DND-41 (cell line): ENCODE data around the gene PWWP2B.

Source experiments
- ATAC-seq: fragments of 200-7000 bp; cut with Tn5 transposase; 3 replicates; pipeline ENCODE4 v1.9.1; 2021; ENCODE audit warnings: low read depth; ENCODE audit not compliant: insufficient read depth
- DNase-seq: peaks from one replicate; pipeline ENCODE4 v3.0.0-alpha.2; 2020
- H2AFZ ChIP-seq: 2 replicates; pipeline ENCODE4 v1.6.0; 2012; ENCODE audit warnings: low read depth, low read length
- H3K27ac ChIP-seq: 2 replicates; pipeline ENCODE4 v1.5.1; 2012; ENCODE audit warnings: low read length, inconsistent platforms
- H3K27me3 ChIP-seq: fragments of 200-600 bp; sonication (generic); 2 replicates; pipeline ENCODE4 v1.6.0; 2012; ENCODE audit warnings: low read length, mild to moderate bottlenecking, inconsistent platforms; ENCODE audit not compliant: insufficient read depth, poor library complexity
- H3K36me3 ChIP-seq: 2 replicates; pipeline ENCODE4 v1.5.1; 2012; ENCODE audit warnings: low read length, inconsistent platforms; ENCODE audit not compliant: insufficient read depth
- H3K4me1 ChIP-seq: 2 replicates; pipeline ENCODE4 v1.5.1; 2012; ENCODE audit warnings: mild to moderate bottlenecking, low read length; ENCODE audit not compliant: insufficient read depth
- H3K4me2 ChIP-seq: 2 replicates; pipeline ENCODE4 v1.6.0; 2012; ENCODE audit warnings: mild to moderate bottlenecking, moderate library complexity, low read length, inconsistent platforms; ENCODE audit not compliant: insufficient read depth
- H3K4me3 ChIP-seq, 2 experiments: fragments of 200-600 bp in 1 of 2; shearing (Covaris generic) in 1 of 2; 2 replicates each; pipeline ENCODE4 v1.5.1; 2012 to 2016; ENCODE audit warnings: inconsistent platforms in 2 of 2, low read length in 2 of 2, mild to moderate bottlenecking in 2 of 2, low read depth in 1 of 2, moderate library complexity in 1 of 2
- H3K79me2 ChIP-seq: 2 replicates; pipeline ENCODE4 v1.6.0; 2012; ENCODE audit warnings: low read length, inconsistent platforms; ENCODE audit not compliant: insufficient read depth
- H3K9ac ChIP-seq: 2 replicates; pipeline ENCODE4 v1.6.0; 2012; ENCODE audit warnings: low read depth, mild to moderate bottlenecking, inconsistent platforms, low read length, moderate library complexity
- H3K9me3 ChIP-seq: 2 replicates; pipeline ENCODE4 v1.5.1; 2012; ENCODE audit warnings: low read length, moderate library complexity, mild to moderate bottlenecking, inconsistent platforms; ENCODE audit not compliant: insufficient read depth, severe bottlenecking
- H4K20me1 ChIP-seq: 2 replicates; pipeline ENCODE4 v1.6.0; 2012; ENCODE audit warnings: low read length; ENCODE audit not compliant: insufficient read depth
- EZH2 ChIP-seq: IDR thresholded peaks from 3 replicates; pipeline ENCODE4 v1.6.1; 2012; ENCODE audit warnings: borderline replicate concordance, low read depth, mild to moderate bottlenecking, moderate library complexity, low read length, inconsistent platforms; ENCODE audit not compliant: severe bottlenecking
- TF ChIP-seq, protein P1 (sequence below): IDR thresholded peaks from 2 replicates; pipeline ENCODE4 v1.5.1; 2012; ENCODE audit warnings: borderline replicate concordance, low read length, moderate library complexity, mild to moderate bottlenecking; ENCODE audit not compliant: poor library complexity, severe bottlenecking; ENCODE audit errors: extremely low read depth

Gene PWWP2B

DNA sequence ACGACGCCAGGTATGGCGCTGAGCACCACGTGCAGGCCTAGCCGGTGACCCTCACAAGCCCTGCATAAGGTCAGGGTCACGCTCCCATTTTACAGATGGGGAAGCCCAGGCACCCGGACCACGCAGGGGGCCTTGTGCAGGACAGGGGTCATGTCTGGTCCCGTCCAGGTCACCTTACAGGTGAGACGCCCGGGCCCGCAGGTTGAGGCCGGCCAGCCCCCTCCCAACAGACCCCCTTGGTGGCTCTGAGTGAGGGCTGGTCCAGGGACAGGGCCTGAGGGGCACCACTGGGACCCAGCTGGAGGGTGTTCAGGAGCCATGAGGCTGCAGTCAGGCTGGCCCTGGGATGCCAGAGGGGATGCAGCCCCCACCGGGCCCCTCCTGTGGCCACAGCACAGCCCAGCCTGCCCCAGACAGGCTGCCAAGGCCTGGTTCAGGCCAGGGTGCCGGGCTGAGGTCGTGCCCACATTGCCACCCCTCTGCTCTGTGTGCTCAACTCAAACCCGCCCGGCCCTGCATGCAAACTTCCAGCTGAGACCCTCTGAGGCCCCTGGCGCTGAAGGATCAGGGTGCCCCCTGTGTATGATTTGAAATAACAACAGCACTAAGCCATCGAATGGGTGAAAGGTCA is 69.0 kb downstream of the PWWP2B start:
- ATAC-seq, result no peak
- TF ChIP-seq, protein P1, sequence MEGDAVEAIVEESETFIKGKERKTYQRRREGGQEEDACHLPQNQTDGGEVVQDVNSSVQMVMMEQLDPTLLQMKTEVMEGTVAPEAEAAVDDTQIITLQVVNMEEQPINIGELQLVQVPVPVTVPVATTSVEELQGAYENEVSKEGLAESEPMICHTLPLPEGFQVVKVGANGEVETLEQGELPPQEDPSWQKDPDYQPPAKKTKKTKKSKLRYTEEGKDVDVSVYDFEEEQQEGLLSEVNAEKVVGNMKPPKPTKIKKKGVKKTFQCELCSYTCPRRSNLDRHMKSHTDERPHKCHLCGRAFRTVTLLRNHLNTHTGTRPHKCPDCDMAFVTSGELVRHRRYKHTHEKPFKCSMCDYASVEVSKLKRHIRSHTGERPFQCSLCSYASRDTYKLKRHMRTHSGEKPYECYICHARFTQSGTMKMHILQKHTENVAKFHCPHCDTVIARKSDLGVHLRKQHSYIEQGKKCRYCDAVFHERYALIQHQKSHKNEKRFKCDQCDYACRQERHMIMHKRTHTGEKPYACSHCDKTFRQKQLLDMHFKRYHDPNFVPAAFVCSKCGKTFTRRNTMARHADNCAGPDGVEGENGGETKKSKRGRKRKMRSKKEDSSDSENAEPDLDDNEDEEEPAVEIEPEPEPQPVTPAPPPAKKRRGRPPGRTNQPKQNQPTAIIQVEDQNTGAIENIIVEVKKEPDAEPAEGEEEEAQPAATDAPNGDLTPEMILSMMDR, result no peak
- TF ChIP-seq EZH2, result no peak
- no peak for DNase-seq
- Histone ChIP-seq H3K27me3 (peaks cover 2% of the 10 kb centered on the region), H3K36me3 (no peaks in the 10 kb centered on the region), H3K4me2 (no peak overlapping the region), H3K4me3 (no peak overlapping the region), H3K27ac (no peak overlapping the region), H2AFZ (no peak overlapping the region), H3K79me2 (no peaks in the 10 kb centered on the region), H4K20me1 (peaks cover 4% of the 10 kb centered on the region; the same call in 1 of the 2 replicates), H3K9me3 (no peaks in the 10 kb centered on the region), H3K4me1 (no peaks in the 10 kb centered on the region), H3K9ac (no peak overlapping the region)

DNA sequence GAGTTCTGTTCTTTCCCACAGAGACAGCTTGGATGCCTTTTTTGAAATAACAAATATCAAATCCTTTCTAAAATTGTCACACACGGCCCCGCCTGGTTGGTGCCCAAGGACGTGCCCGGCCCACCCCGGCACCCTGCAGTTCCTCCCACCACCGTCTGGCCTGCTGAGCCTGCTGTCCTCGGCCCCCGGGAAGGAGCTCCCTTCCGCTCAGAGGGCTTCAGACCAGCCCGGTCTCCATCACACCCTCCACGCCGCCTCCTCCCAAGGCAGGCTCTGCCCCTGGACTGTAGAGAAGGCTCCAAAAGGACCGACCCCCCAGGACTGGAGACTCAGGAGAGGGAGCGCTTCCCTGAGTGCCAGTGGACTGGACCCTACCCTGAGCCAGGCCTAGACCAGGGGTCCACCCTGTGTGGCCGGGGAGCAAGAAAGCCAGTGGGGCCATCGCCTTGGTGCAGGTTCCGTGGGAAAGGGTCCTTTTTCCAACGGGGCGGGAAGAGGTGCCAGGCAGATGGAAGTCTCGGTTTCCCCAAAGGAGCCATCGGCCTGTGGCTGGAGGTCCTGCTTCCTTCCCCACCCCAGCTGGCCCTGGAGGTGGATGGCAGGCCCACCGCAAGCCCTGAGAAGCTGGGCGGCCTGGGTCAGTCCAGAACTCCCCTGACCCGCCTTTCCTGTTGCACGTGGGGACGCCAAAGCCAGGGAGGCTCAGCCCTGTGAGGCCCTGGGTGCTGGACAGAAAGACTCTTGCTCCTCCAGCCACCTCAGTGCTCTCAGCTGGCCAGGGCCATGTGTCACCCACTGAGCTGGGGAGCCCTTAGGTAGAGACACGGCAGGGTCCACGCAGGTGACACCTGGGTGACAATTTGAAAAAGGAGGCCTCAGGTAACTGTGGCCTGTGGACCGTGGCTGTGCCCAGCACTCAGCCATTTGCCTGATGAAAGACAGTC is 69.8 kb downstream of the PWWP2B start:
- Histone ChIP-seq H3K36me3 (no peaks in the 10 kb centered on the region), H3K27ac (no peak overlapping the region), H3K9me3 (no peaks in the 10 kb centered on the region), H3K79me2 (no peaks in the 10 kb centered on the region), H3K4me1 (no peaks in the 10 kb centered on the region), H3K9ac (no peak overlapping the region), H2AFZ (no peak overlapping the region), H3K27me3 (peaks cover 3% of the 10 kb centered on the region), H4K20me1 (peaks cover 4% of the 10 kb centered on the region; the same call in 1 of the 2 replicates), H3K4me2 (no peak overlapping the region), H3K4me3 (no peak overlapping the region)
- TF ChIP-seq EZH2, result no peak
- TF ChIP-seq, protein P1, result no peak
- no peak for DNase-seq
- no peak for ATAC-seq
